ENCODE data around the gene INTS6. TPM values are rescaled to one million over a fixed set of nuclear protein-coding genes. Genes with fewer than 3 reads are reported as not detected.

The INTS6 gene
- total RNA-seq, 1 donor from 2014 or later, result 48.8 TPM

DNA sequence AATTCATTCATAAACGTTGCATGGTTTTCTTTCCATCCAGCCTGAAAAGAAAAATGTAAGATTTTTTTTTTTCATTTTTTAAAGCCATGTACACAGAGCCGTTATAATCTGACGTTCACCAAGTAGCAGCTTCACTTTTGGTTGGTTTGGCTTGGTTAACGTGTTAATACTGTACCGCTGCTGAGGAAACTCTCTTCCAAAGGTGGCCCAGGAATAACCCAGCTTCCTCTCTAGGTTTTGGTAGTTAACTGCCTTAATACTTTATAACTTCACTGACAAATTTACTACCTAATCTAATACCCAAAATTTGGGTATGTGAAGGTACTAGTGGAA, 1.7 kb downstream of the INTS6 start:
- peaks cover 20% of the 10 kb centered on the region for H3K4me1 Mint-ChIP-seq (ENCODE audit: low read depth)
- peak overlapping the region; percentile 94 for H3K27ac Mint-ChIP-seq
- no peaks in the 10 kb centered on the region for H3K27me3 Mint-ChIP-seq
- peaks cover 16% of the 10 kb centered on the region for H3K36me3 Mint-ChIP-seq (ENCODE audit: insufficient read depth)
- TF ChIP-seq, protein P1, sequence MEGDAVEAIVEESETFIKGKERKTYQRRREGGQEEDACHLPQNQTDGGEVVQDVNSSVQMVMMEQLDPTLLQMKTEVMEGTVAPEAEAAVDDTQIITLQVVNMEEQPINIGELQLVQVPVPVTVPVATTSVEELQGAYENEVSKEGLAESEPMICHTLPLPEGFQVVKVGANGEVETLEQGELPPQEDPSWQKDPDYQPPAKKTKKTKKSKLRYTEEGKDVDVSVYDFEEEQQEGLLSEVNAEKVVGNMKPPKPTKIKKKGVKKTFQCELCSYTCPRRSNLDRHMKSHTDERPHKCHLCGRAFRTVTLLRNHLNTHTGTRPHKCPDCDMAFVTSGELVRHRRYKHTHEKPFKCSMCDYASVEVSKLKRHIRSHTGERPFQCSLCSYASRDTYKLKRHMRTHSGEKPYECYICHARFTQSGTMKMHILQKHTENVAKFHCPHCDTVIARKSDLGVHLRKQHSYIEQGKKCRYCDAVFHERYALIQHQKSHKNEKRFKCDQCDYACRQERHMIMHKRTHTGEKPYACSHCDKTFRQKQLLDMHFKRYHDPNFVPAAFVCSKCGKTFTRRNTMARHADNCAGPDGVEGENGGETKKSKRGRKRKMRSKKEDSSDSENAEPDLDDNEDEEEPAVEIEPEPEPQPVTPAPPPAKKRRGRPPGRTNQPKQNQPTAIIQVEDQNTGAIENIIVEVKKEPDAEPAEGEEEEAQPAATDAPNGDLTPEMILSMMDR (IDR thresholded peaks at IDR 0.05; ENCODE audit: unreplicated experiment), result no peak
- H3K9me3 Mint-ChIP-seq (ENCODE audit: low read depth), result no peaks in the 10 kb centered on the region
- DNase-seq (ENCODE audit: low spot score, unreplicated experiment), result no peak
- H3K4me3 Mint-ChIP-seq (ENCODE audit: low read depth), result peak overlapping the region; percentile 87

DNA sequence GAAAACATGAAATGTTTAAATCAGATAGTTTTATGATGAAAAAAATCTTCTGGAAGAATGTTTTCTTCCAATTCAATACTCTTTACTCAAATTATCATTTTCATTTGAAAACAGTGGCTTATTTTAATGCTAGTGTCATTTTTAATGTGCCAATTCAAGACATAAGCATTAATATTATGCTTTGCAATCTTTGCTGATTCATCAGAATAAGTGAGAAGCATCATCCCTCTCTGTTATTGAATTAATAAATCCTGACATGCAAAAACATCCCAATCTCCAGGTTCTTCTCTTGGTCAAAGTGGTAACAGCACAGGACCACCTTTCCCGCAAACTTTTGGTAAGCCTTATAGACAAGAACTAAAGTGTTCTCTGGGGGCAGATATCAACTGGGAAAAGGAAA, 3.8 kb downstream of the INTS6 start:
- H3K27me3 Mint-ChIP-seq, result no peaks in the 10 kb centered on the region
- no peak for DNase-seq (ENCODE audit: low spot score, unreplicated experiment)
- H3K4me3 Mint-ChIP-seq (ENCODE audit: low read depth), result no peak overlapping the region
- H3K4me1 Mint-ChIP-seq (ENCODE audit: low read depth), result peaks cover 12% of the 10 kb centered on the region
- no peaks in the 10 kb centered on the region for H3K9me3 Mint-ChIP-seq (ENCODE audit: low read depth)
- H3K27ac Mint-ChIP-seq, result no peak overlapping the region
- TF ChIP-seq, protein P1 (IDR thresholded peaks at IDR 0.05; ENCODE audit: unreplicated experiment), result no peak
- H3K36me3 Mint-ChIP-seq (ENCODE audit: insufficient read depth), result peaks cover 7% of the 10 kb centered on the region

DNA sequence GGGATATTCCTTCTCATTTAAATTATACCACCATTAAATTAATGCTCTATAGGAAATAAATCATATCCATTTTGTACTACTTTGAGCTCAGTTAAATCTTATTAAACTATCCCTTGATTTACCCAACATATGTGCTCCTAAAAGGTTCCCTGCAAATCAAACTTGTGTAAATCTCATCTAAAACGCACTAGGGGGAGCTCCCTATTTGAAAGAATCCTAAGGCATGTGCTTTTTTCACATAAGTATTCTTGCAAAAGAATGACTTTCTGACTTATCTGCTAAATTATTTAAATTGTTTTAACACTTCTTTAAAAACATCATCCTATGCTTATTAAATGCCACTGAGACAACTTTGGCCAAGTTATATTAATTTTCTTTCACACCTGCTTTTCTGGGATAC, 7.9 kb downstream of the INTS6 start:
- Mint-ChIP-seq H3K9me3 (ENCODE audit: low read depth) (no peaks in the 10 kb centered on the region), H3K4me1 (ENCODE audit: low read depth) (peaks cover 2% of the 10 kb centered on the region), H3K36me3 (ENCODE audit: insufficient read depth) (peaks cover 3% of the 10 kb centered on the region), H3K27ac (no peak overlapping the region), H3K27me3 (no peaks in the 10 kb centered on the region), H3K4me3 (ENCODE audit: low read depth) (no peak overlapping the region)
- DNase-seq (ENCODE audit: low spot score, unreplicated experiment), result no peak
- TF ChIP-seq, protein P1 (IDR thresholded peaks at IDR 0.05; ENCODE audit: unreplicated experiment), result peak; percentile 18

DNA sequence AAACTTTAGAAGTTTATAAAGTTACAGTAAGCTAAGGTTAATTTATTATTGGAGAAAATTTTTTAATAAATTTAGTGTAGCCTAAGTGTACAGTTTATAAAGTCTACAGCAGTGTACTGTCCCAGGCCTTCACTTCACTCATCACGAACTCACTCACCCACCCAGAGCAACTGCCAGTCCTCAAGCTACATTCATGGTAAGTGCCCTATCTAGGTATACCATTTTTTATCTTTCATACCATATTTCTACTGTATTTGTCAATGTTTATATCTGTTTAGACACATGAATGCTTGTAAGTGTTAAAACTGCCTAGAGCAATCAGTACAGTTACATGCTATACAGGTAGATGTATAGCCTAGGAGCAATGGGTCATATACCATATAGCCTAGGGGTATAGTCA, 12.5 kb downstream of the INTS6 start:
- H3K9me3 Mint-ChIP-seq (ENCODE audit: low read depth), result no peaks in the 10 kb centered on the region
- peaks cover 1% of the 10 kb centered on the region for H3K4me1 Mint-ChIP-seq (ENCODE audit: low read depth)
- no peaks in the 10 kb centered on the region for H3K27me3 Mint-ChIP-seq
- no peaks in the 10 kb centered on the region for H3K36me3 Mint-ChIP-seq (ENCODE audit: insufficient read depth)
- DNase-seq (ENCODE audit: low spot score, unreplicated experiment), result no peak
- TF ChIP-seq, protein P1 (IDR thresholded peaks at IDR 0.05; ENCODE audit: unreplicated experiment), result no peak
- H3K4me3 Mint-ChIP-seq (ENCODE audit: low read depth), result no peak overlapping the region
- no peak overlapping the region for H3K27ac Mint-ChIP-seq

DNA sequence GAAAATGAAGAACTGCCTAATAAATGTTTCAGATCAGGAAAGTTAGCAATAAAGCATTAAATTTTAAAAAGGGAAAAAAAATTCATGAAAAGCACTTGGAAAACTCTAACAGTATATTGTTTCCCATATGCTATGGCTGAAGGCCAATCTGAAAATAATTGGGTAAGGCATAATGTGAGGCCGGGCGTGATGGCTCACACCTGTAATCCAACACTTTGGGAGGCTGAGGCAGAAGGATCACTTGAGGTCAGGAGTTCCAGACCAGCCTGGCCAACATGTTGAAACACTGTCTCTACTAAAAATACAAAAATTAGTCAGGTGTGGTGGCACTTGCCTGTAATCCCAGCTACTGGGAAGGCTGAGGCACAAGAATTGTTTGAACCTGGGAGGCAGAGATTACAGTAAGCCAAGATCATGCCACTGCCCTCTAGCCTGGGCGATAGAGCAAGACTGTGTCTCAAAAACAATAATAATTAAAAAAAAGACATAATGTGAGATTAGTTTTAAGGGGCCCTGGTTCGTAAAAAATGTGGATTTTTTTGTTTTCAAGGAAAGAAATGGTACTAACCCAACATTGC, 15.2 kb downstream of the INTS6 start:
- TF ChIP-seq, protein P1 (IDR thresholded peaks at IDR 0.05; ENCODE audit: unreplicated experiment), result no peak
- no peaks in the 10 kb centered on the region for H3K27me3 Mint-ChIP-seq
- peaks cover 1% of the 10 kb centered on the region for H3K4me1 Mint-ChIP-seq (ENCODE audit: low read depth)
- H3K36me3 Mint-ChIP-seq (ENCODE audit: insufficient read depth), result no peaks in the 10 kb centered on the region
- no peak for DNase-seq (ENCODE audit: low spot score, unreplicated experiment)
- H3K27ac Mint-ChIP-seq, result no peak overlapping the region
- no peaks in the 10 kb centered on the region for H3K9me3 Mint-ChIP-seq (ENCODE audit: low read depth)
- no peak overlapping the region for H3K4me3 Mint-ChIP-seq (ENCODE audit: low read depth)
